ENCODE results near the gene ZNF653.

Gene ZNF653

GRCh38 chr19:11513946-11514345 lies 8.3 kb upstream of the ZNF653 start:
- no peak for DNase-seq

- DNase-seq = no peak
These were observed 4.8 kb upstream of the ZNF653 start for GRCh38 chr19:11510444-11510843.

GRCh38 chr19:11507370-11508078 lies 1.9 kb upstream of the ZNF653 start:
- no peak for DNase-seq

- DNase-seq = no peak
These were observed 1.3 kb upstream of the ZNF653 start for GRCh38 chr19:11506967-11507366.

GRCh38 chr19:11506101-11506555 lies 489 bp upstream of the ZNF653 start:
- no peak for DNase-seq

- peak; percentile 99 for DNase-seq
These were observed 571 bp downstream of the ZNF653 start for GRCh38 chr19:11505032-11505503.

GRCh38 chr19:11504502-11505031 lies 1.1 kb downstream of the ZNF653 start:
- DNase-seq = no peak

GRCh38 chr19:11499890-11500420 lies 5.7 kb downstream of the ZNF653 start:
- no peak for DNase-seq

- no peak for DNase-seq
These were observed 6.4 kb downstream of the ZNF653 start for GRCh38 chr19:11499220-11499726.

- DNase-seq = peak; percentile 76
These were observed 9.1 kb downstream of the ZNF653 start for GRCh38 chr19:11496391-11497163.

GRCh38 chr19:11495885-11496284 lies 9.8 kb downstream of the ZNF653 start:
- DNase-seq = no peak

GRCh38 chr19:11495481-11495880 lies 10.2 kb downstream of the ZNF653 start:
- no peak for DNase-seq

GRCh38 chr19:11494634-11495285 lies 10.9 kb downstream of the ZNF653 start:
- no peak for DNase-seq

GRCh38 chr19:11489378-11489777 lies 16.3 kb downstream of the ZNF653 start:
- DNase-seq = no peak

GRCh38 chr19:11486661-11487503 lies 18.8 kb downstream of the ZNF653 start:
- no peak for DNase-seq

- DNase-seq = no peak
These were observed 20.3 kb downstream of the ZNF653 start for GRCh38 chr19:11485245-11485837.

- DNase-seq = no peak
These were observed 22.1 kb downstream of the ZNF653 start for GRCh38 chr19:11483366-11484111.

- peak; percentile 86 for DNase-seq
These were observed 23.1 kb downstream of the ZNF653 start for GRCh38 chr19:11482384-11483050.

- DNase-seq = peak; percentile 63
These were observed 23.9 kb downstream of the ZNF653 start for GRCh38 chr19:11481534-11482383.
